Hypothalamus (tissue), 51 donors: Measurements from ENCODE around the gene LANCL1.
A peak's percentile ranks its signal among the peaks of the same experiment; 100 is the strongest.
"Not testable (repeated sequence)": the region's sequence is repeated elsewhere in the genome, so short reads cannot be mapped to it uniquely, and the experiment has no call there.

Experiments used
- DNase-seq, 51 donors: peaks; one replicate each; lab custom pipeline; 2025; lab: John Stamatoyannopoulos, UW

Gene LANCL1

DNA sequence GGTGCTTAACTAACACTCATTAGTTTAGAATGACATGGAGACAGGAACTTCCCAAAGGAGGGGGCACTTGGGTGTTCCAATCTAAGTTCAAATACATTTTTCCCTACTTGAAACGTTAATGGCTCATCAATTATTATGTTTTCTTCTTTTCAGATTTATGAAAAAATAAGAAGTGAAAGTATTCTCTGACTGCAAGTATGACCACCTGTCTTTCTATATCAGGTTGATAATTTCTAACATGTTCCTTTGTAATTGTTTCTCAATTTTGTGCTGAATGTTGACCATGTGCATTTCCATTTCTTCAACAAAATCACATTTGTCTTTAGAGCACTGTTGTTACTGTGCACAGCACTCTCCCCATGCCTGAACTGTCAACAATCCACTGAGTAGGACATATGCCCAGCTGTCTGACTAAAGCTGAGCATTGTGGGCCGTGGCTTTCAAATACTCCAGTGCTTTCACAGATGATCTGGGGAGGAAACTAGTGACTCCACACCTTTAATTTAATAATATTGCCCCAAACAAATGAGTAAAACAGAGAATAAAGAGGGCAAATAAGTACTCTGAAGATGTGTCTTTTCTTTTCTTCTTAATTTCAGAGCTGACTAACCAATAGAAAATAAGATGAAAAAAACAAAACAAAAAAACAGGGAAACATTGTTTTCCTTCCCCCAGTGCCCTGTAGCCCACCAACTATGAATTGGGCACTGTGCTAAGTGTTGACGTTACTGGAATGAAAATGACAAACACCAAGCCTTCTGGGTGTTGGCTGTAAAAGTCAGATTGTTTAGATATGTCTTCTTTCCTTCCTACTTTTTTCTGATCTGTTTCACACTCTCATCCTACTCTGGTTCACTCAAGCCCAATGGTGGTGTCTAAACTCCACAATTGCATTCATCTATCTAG lies 16.0 kb downstream of the LANCL1 start:
- peak in 19 of 51 donors; percentile 4 to 73 (median 36) for DNase-seq

DNA sequence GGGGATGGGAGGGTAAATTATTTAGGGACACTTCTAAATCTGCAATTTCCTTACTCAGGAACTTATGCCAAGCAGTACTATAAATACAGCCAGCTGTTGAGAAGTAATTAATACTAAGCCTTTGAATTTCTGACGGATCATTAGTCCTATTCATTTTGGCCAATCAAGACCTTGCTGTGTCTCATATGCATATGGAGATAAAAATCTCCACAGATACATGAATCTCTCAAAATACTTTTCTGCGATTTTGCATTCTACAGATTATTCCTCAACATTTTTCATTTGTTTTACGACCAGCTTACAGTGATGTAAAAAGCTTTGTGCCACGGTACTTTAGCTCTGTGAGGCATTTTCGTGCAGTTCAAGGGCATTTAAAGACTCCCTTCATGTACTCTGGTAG lies 16.7 kb downstream of the LANCL1 start:
- DNase-seq, result no peak

DNA sequence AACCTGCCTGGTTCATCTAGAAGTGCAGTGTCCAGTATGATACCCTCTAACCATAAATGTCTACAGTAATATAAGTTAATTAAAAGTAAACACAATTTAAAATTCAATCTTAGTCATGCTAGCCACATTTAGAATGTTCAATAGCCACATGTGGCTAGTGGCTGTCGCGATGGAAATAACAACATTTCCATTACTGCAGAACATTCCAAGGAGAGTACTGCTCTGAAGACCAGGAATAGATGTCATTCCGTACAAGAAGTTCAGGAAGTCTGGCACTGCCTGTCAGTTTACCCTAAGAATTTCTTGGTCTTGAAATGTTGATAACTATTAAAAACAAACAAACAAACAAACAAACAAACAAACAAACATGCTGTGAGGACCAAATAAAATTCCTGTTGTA lies 17.2 kb downstream of the LANCL1 start:
- no peak for DNase-seq

DNA sequence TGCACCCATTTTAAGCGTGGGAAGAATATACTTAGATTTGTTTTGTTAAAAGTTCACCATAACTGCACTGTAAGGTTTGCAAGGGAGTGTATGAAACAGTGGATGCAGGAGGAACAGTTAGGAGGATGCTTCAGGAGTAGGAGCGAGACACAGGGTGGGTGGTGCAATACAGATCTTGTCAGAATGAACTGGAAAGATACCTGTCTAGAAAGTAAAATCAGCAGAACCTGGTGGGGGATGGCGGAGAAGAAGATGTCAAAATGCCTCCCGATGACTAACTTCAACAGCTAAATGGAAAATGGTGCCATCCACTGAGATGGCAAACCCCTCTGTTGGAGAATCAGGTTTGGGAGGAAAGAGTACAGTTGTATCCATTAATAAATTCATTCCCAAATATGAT lies 18.2 kb downstream of the LANCL1 start:
- DNase-seq, result no peak

DNA sequence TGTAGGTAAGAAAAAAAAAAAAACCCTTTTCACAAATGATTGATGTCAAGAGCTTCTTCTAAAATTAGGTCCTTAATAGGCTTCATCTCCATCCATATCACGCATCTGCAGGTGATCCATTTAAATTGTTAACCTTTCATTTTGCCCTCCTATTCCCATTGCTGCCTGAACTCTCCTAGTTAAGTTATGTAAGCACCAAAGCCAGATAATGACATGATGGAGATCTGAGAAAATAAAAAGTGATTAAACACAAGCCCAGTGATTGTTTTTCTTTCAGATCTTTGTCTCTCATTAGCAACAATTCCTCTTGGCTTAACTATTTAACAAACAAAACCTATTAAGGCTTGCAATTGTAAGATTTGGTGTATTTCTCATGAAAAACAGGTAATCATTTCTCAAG lies 20.0 kb downstream of the LANCL1 start:
- no peak for DNase-seq

DNA sequence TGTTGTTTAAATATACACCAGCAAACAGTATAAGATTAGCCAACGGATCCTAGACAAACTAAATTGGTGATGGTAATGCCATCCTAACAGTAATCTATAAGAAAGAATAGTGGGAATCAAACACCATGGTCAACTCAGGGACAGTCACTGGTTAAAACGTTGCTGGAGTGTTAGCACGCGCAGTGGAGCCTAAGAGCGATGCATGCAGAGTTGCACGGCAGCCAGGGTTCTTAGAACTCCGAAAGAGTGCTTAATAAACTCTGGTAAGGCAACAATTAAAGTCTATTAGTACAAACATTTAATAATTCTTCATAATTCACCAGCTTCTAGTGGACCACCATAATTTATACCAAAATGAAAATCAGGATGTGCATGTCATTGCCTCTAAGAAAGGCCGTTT lies 22.2 kb downstream of the LANCL1 start:
- peak in 4 of 51 donors; percentile 3 to 34 (median 12) for DNase-seq

DNA sequence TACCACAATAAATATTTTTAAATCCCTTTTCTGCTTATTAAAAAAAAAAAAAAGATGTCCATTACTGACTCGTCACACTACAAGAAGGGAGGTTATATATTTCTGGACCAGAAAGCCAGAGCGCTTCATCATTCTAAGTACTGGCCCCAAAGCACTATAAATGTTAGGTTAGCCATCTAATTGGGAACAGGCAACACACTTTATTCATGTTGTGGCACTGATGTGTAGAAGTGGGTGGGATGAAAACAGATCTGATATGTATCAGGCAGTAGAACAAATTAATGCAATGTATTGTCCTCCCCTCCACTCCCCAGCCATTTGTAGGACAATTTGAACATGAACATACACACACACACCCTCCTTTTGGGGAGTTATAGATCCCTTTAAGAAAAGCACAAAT lies 24.4 kb downstream of the LANCL1 start:
- no peak for DNase-seq

DNA sequence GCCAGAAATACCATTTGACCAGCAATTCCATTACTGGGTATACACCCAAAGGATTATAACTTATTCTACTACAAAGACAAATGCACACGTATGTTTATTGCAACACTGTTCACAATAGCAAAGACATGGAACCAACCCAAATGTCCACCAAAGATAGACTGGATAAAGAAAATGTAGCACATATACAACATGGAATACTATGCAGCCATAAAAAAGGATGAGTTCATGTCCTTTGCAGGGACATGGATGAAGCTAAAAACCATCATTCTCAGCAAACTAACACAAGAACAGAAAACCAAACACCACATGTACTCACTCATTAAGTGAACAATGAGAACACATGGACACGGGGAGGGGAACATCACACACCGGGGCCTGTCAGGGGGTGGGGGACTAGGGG lies 25.6 kb downstream of the LANCL1 start:
- DNase-seq, result not testable (repeated sequence)

DNA sequence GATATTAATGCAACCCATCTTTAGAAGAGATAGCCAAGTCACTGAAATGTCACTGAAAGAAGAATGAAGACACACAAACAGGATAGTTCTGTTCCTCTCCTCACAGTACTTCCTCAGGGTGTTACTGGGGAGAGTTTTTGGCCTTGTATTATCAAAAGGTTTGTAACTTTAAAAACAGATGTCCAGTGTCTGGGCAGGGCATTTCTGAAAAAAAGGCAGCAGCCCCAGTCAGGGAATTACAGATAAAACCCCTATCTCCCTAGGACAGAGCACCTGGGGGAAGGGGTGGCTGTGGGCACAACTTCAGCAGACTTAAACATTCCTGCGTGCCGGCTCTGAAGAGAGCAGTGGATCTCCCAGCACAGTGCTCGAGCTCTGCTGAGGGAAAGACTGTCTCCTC lies 30.8 kb downstream of the LANCL1 start:
- no peak for DNase-seq

DNA sequence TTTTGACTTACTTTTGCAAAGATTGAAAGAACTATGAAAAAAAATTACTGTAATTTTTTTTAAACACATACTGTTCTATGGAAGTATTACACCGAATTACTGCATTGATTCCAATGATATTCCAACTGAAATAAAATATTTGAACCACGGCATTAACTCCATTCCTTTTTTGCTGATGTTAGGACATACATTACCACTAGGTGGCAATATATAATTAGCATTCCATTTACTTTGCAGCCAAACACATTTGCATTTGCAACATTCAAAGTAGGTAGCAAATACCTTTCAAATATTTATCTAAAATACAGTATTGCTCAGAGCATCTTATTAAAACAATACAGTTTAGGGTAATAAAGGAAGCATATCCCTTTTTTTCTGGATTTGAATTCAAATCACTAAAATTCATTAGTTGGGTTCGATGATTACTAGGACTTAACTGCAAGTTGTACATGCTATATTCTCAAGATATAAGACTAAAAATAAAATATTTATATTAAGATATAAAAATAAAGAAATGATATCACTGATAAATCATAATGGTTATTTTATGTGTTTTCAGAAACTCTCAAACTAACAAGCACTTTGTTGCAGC lies 31.3 kb downstream of the LANCL1 start:
- DNase-seq, result no peak

DNA sequence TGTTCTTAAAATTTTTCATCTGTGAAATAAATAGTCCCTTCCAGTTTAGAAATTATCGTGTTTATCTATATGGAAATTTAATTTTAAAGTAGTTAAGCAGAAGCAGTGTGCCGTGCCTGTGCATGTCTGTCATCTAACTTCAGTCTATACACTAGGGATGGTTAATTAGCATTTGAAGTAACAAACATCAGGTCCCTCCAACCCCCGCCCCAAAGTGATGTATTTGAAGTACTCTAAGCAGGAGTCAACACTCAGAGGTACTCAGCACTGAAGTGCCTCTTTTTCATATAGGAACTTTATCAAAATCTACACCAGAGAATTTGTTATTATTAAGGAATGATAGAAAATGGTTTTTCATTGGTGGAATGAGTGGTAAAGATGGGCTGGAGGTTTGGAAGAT lies 33.0 kb downstream of the LANCL1 start:
- DNase-seq, result no peak

DNA sequence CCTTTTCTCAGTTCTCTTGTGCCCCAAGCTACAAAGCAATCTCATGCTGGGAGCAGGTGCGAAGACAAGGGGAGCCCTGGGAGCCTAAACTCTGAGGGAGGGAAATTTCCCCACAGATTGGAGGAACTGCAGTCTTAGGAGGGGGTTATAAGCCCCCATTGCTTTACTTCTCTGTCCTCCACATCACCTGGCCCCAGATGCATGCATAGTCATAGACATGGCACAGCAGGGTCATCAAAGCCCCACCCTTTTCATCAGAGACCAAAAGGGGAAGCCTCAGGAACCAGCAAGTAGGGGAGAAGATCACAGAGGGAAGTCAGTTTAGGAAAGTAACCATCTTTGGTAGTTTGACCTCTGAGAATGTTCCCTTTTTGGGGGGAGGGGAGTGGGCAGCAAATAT lies 33.7 kb downstream of the LANCL1 start:
- no peak for DNase-seq

DNA sequence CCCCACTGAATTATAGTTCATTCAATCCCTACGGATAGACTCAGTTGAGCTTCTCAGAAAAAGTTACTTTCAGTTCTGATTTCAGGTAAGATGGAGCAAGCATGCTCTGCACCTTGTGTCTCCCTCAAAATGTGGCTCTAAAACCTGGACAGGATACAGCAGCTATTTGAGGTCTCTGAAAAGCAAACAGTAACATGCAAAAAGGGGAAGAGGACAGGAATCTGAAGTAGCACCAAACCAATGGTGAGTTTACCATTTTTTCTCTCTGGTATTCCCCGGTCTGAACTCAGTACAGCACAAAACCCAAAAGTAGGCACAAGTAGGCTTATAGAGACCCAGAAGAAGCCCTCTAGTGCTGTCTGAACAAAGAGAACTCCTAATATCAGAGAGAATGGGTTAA lies 34.1 kb downstream of the LANCL1 start:
- DNase-seq, result no peak

DNA sequence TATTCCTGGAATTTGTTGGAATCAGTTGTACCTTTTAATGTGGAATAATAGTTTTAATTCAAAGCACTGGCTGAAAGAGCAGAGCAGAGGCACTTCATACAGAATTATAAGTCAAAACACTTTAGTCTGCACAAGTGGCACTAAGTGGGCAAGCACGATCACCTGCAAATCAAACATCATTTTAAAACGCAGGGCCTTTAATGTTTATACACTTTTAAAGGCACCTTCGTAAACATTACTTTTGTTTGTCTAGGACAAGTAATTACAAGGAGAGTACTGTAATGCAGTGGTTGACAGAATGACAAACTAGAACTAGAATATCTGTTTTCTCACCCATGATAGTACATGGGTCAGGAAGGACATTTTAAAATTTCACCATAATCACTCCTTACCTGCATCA lies 36.4 kb downstream of the LANCL1 start:
- no peak for DNase-seq

DNA sequence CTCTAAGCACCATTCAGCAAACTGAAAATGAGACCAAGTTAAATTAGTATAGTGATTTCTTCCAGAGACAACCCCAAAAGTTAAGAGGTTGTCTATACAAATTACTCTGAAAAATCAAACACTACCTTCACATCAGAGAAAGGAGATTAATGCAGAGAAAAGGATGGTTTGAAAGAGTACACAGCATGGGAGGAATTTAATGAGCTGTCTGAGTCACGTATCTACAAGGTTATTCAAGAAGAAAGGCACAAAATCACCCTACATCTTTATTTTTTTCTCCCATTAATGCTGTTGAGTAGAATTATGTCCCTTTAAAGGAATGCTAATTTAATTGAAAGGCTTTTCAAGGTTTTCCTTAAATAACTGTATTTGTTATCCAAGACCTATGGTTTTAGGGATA lies 41.1 kb downstream of the LANCL1 start:
- DNase-seq, result no peak

DNA sequence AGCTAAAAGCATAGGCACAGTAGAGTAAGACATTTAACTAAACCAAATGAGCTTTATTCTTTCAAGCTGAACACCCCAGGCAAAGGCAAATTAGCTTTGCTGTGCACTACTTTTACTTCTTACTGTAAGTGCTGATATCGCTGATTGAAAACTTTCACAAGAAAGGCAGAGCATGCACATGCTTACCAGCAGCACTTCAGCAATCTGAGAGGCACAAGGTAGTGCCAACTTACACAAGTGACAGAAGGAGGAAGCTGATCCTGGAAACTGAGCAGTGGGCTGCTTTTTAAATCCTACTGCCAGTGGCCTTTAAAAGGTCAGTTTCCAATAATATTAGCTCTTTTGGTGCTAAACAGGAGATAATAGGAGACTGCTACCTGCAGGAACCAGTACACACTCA lies 43.9 kb downstream of the LANCL1 start:
- DNase-seq, result no peak

DNA sequence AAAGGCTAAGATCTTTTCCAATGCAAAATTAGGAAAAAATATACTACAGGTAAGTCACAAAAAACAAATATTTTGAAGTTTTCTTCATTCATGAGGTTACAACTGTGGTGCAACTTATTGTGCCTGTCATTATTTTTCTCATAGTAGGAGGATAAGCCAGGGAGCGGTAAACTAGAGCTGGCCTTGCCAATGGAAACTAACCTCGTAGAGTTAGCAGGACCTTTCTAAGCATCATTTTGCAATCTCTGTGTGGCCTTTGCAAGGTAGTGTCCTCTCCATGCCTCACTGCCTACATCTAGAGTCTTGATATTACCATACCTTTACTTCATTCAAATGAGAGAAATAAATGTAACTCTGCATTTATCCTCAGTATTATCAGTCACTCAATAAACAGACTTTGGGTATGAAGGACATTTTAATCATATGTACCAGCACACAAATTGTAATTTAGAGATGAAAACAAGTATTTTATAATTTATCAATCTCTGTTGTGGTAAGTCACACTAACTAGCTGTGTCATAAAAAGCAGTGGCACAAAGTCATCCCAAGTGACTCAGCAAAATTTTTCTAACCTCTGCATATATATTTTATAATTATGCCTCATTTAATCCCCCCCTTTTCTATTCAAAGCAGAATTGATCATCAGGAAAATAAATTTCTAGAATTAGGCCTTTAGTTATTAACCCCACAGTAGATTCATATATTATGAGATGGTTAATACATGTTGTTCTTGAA lies 47.0 kb downstream of the LANCL1 start:
- DNase-seq, result no peak

DNA sequence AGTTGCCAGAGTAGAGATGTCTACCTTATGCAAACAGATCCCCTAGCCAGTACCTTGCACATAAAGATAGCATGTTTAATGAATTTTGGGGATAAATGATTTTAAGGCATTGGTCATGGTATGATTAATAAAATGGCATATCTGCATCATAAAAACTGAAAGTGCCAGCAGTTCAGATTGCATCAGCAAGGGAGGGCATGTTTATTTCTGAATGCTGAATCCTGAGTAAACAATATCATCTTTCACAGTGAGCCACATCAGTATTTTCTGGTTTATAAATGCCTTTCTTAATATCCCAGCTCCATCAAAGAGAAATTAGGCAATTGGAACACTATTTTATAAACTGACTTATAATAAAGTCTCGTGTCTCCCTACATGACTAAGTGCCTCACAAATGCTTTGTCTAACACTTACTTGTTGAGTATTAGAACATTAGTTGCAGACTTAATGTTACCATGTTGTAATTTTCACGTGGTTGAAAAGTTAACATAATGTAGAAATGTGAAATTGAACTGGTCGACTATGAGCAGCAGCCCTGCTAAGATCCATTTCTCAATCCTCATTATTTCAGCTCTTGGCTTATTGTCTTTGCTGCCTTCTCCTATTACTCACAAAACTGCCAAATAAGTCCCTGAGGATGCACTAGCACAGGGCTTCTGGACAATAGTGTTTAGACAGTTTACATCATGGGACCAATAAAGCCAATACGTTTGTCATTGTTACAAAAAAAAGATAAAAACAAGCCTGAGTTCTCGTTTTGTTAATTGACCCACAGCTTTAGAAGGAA lies 48.0 kb downstream of the LANCL1 start:
- DNase-seq, result no peak

DNA sequence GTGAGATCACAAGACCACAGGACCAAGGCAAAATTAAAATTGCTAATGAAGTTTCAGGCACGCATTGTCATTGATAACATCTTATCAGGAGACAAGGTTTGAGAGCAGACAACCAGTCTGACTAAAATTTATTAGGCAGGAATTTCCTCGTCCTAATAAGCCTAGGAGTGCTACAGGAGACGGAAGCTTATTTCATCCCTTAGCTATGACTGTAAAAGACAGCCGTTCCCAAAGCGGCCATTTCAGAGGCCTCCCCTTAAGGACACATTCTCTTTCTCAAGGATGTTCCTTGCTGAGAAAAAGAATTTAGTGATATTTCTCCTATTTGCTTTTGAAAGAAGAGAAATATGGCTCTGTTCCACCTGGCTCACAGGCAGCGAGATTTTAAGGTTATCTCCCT lies 49.2 kb downstream of the LANCL1 start:
- DNase-seq, result not testable (repeated sequence)

DNA sequence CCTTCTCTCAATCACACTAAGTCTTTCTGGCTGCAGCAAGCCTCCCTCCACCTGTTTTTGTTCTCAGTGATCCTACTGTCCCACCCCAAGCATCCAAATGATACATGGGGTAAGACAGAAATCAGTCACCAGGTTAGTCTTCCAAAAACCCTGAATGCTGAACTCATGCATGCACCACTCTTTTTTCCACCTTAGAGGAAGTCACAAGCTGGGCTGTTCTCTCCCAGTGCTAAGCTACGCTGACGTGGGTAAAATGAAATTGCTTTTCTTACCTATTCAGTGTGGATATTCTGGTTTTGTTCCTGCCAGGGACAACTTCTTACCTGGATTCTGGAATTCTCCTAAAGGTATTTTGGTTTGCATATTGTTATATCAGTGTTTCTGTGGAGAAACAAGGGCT lies 54.2 kb downstream of the LANCL1 start:
- DNase-seq, result no peak

DNA sequence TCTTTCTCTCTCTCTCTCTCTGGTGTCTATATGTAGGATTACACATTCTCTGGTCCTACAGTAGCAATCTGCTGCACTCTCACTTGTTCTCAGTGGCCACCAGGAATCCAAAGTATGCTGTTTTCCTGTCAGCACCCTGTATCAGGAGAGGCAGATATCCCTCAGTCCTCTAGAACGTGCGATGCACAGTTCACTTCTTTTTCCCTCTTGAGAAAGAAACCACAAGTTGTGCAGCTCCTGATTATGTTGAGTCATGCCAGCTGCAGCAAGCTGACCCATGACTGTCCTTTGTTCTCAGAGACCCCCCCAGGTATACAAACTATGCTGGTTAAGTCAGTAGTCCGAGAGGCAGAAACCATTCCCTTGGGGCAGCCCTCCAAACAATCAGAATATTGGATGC lies 54.6 kb downstream of the LANCL1 start:
- DNase-seq, result no peak
